Skeletal muscle satellite cell (primary cell): ENCODE data around the gene CD6.

Experiments used
- H3K27me3 ChIP-seq: 2 replicates; pipeline ENCODE4 v1.7.0; 2013; ENCODE audit warnings: low read length; ENCODE audit not compliant: control insufficient read depth, insufficient read depth
- H3K36me3 ChIP-seq: 2 replicates; pipeline ENCODE4 v1.7.0; 2013; ENCODE audit warnings: mild to moderate bottlenecking, control low read depth, low read length; ENCODE audit not compliant: insufficient read depth
- H3K4me1 ChIP-seq: 2 replicates; pipeline ENCODE4 v1.7.0; 2013; ENCODE audit warnings: low read length; ENCODE audit not compliant: control insufficient read depth, insufficient read depth
- H3K4me2 ChIP-seq: 2 replicates; pipeline ENCODE4 v1.7.0; 2013; ENCODE audit warnings: mild to moderate bottlenecking, low read length
- H3K4me3 ChIP-seq: 2 replicates; pipeline ENCODE4 v1.7.0; 2013; ENCODE audit warnings: low read length
- H3K9ac ChIP-seq: 2 replicates; pipeline ENCODE4 v1.7.0; 2013; ENCODE audit warnings: mild to moderate bottlenecking, low read depth, low read length, moderate library complexity
- H3K9me3 ChIP-seq: replicated peaks from 2 replicates; pipeline ENCODE4 v1.7.0; 2013; ENCODE audit warnings: mild to moderate bottlenecking, control low read depth, low read length
- small RNA-seq: library from RNA; depleted of rRNA; stranded (forward); fragments of <200 nt; gene quantifications from one replicate; pipeline ENCODE3, GENCODE V24; 2012

The CD6 gene

GRCh38 chr11:61065955-61066638 lies 94.6 kb downstream of the CD6 start:
- H3K9ac ChIP-seq, result no peak overlapping the region
- no peak overlapping the region for H3K4me3 ChIP-seq
- peaks cover 2% of the 10 kb centered on the region for H3K4me1 ChIP-seq
- H3K36me3 ChIP-seq, result no peaks in the 10 kb centered on the region
- H3K9me3 ChIP-seq, result no peaks in the 10 kb centered on the region
- H3K27me3 ChIP-seq, result peaks cover 20% of the 10 kb centered on the region
- H3K4me2 ChIP-seq, result no peak overlapping the region

GRCh38 chr11:61066645-61067044 lies 95.2 kb downstream of the CD6 start:
- Histone ChIP-seq H3K9me3 (no peaks in the 10 kb centered on the region), H3K27me3 (peaks cover 20% of the 10 kb centered on the region), H3K36me3 (no peaks in the 10 kb centered on the region), H3K9ac (no peak overlapping the region), H3K4me3 (no peak overlapping the region), H3K4me1 (no peaks in the 10 kb centered on the region), H3K4me2 (no peak overlapping the region)

GRCh38 chr11:61067782-61068446 lies 96.4 kb downstream of the CD6 start:
- no peak overlapping the region for H3K4me2 ChIP-seq
- H3K27me3 ChIP-seq, result peaks cover 25% of the 10 kb centered on the region
- no peak overlapping the region for H3K4me3 ChIP-seq
- H3K4me1 ChIP-seq, result no peaks in the 10 kb centered on the region
- no peak overlapping the region for H3K9ac ChIP-seq
- no peaks in the 10 kb centered on the region for H3K36me3 ChIP-seq
- H3K9me3 ChIP-seq, result no peaks in the 10 kb centered on the region

GRCh38 chr11:61068581-61068980 lies 97.1 kb downstream of the CD6 start:
- Histone ChIP-seq H3K27me3 (peaks cover 28% of the 10 kb centered on the region), H3K4me1 (no peaks in the 10 kb centered on the region), H3K9me3 (no peaks in the 10 kb centered on the region), H3K36me3 (no peaks in the 10 kb centered on the region), H3K4me3 (no peak overlapping the region), H3K9ac (no peak overlapping the region), H3K4me2 (no peak overlapping the region)

- H3K4me3 ChIP-seq, result no peak overlapping the region
- no peaks in the 10 kb centered on the region for H3K4me1 ChIP-seq
- peaks cover 36% of the 10 kb centered on the region for H3K27me3 ChIP-seq
- H3K4me2 ChIP-seq, result no peak overlapping the region
- no peaks in the 10 kb centered on the region for H3K36me3 ChIP-seq
- H3K9ac ChIP-seq, result no peak overlapping the region
- no peaks in the 10 kb centered on the region for H3K9me3 ChIP-seq
Measured at GRCh38 chr11:61069427-61069826, 97.9 kb downstream of the CD6 start.

Small RNA genes within 50 kb of the gene (small RNA-seq; reads per million reads assigned to genes)
- 0.49 reads per million for gene RNU6-933P
